GM19035 (cell line): ENCODE results near the gene LAGE3.

Experiments
- ATAC-seq: cut with Tn5 transposase; IDR thresholded peaks from one replicate; pipeline ENCODE4 v1.9.1; 2021; ENCODE audit not compliant: unreplicated experiment

Gene LAGE3

DNA sequence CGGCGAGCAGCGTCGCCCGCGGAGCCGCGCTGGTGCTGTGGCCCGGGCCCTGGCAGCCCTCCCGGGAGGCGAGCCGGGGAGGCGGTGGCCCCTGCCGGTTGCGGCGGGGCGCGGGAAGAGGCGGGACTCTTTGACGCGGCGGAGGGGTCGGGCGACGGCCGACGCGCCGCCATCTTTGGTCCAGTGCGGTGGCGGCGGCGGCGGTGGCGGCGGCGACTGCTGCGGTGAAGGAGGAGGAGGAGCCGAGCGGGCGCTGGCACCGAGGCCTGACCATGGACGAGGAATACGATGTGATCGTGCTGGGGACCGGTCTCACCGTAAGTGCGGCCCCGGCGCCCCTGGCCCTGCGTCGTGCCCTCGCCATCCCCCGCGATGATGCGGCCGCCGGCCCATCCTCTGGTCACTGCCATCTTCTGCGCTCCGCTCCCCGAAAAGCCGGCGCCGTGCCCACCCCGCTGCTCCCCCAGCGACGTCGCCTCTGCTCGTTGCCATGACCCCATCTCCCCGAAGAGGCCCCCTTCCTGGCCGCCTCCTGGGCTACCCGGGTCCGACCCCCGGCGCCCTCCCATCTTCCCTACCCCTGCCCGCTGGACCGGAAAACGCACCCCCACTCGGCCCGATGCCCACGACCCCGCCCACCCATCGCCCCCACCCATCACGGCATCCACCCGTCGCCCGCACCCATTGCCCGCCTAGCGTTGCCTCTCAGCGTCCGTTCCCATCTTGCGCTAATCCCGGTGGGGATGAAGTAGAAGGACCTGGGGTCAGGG is 41.9 kb downstream of the LAGE3 start, which contains the start of gene GDI1:
GDI1 (plus strand) TSS at position 172 of the 770 bp plus-strand sequence; CDS start at position 273, 101 bp downstream.
- no peak for ATAC-seq

- ATAC-seq: no peak
Measured at GRCh38 chrX:154436374-154436982, 42.6 kb downstream of the LAGE3 start.

- no peak for ATAC-seq
Measured at GRCh38 chrX:154435171-154435733, 43.8 kb downstream of the LAGE3 start.

- no peak for ATAC-seq
Measured at GRCh38 chrX:154434394-154435168, 44.5 kb downstream of the LAGE3 start.

DNA sequence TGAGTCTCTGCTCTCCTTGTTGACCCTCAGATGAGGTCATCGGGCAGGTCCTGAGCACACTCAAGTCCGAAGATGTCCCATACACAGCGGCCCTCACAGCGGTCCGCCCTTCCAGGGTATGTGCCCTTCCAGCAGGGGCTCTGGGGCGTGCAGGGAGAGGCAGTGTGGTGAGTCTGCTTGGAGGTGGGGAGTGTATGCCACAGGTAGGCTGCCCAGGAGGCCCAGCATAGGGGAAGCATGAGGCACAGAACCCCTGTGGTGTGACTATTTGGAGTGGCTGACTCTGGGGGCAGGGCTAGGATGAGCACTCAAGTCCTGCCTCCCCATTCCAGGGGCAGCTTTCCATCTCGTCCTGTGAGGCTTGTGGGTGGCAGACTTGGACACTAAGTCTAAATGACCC is 45.5 kb downstream of the LAGE3 start:
- ATAC-seq: no peak

GRCh38 chrX:154432210-154432609 is 46.9 kb downstream of the LAGE3 start:
- no peak for ATAC-seq

DNA sequence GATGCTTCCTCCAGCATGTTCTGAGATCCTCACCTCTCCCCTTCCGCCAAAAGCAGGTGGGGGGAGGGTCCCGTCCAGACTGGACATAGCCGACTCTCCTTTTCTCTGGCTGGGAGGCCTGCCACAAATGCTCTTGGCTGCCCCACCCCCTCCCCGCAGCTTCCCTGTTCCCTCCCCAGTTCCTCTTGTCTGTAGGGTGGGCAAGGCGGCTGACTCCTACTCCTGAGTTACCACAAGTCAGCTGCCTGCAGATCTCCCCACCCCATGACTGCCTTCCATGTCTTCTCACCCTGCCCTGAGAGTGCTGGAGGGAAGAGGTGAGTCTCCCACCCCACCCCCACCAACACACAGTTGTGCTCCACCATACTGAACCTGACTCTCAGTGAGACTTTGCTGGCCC is 47.7 kb downstream of the LAGE3 start:
- ATAC-seq: no peak

DNA sequence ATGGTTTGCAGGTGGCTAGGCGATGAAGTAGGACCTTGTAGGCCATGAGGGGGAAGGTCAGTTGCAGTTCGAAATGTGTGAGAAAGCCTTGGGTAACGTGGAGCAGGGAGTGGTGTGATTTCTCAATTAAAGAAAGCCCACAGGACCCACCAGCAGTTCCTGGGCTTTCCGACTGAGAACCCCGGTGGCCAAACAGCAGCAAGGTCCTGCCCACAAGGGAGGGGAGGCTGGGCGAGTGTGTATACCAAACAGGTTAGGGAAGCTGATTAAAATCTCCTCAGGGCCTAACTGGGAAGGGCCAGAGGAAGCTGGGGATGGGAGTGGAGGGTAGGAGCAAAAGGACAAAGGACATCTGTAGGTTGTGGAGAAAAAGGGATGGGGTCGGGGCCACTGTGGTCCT is 48.2 kb downstream of the LAGE3 start:
- ATAC-seq: no peak

DNA sequence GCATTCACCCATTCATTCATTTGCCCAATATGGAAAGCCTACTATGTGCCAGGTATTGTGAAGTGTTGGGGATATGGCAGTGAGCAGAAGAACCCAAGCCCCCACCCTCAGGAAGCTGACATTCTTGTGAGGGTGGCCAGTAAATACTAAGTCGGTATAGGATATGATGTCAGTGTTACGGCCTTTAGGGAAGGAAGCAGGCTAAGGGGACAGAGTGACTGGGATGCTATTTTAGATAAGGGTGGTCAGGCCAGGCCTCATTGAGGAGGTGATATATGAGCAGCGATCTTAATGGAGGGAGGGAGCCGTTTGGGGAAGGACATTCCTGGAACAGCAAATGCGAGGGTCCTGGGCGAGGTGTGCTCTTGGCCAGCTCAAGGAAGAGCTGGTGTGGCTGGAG is 48.6 kb downstream of the LAGE3 start:
- no peak for ATAC-seq

GRCh38 chrX:154429711-154430110 is 49.4 kb downstream of the LAGE3 start:
- ATAC-seq: no peak

DNA sequence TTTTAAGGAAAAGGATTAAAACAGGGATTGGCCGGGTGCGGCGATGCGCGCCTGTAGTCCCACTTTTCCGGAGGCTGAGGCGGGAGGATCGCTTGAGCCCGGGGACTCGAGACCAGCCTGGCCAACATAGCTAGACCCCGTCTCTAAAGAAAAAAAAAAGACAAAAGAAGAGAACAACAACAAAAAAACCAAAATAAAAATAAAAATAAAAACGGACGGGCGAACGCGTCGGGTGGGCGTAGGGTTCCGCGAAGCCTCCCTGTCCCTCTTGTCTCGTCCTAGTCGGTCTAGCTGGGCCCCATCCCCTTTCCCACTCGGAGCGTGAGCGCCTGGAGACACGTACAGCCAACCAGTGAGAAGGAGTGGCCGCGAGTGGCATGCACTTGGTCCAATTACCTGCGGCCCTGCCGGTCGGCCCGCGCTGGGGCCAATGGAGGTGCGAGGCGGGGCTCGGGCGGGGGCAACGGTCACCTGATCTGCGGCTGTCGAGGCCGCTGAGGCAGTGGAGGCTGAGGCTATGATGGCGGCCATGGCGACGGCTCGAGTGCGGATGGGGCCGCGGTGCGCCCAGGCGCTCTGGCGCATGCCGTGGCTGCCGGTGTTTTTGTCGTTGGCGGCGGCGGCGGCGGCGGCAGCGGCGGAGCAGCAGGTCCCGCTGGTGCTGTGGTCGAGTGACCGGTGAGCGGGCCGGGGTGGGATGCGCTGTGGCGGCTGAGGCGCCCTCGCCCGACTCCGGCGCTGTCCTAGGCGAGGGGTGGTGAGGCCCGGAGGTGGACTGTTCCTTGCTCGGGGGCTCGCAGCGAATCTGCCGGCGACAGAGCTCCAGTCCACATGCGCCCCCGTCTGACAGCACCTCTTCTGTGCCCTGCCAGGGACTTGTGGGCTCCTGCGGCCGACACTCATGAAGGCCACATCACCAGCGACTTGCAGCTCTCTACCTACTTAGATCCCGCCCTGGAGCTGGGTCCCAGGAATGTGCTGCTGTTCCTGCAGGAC is 50.6 kb downstream of the LAGE3 start, which contains the start of gene ATP6AP1:
ATP6AP1 (plus strand) TSS at position 502 of the 996 bp plus-strand sequence; CDS start at position 518, 16 bp downstream.
- peak; percentile 95 for ATAC-seq
